OCI-LY1 (cell line): Measurements from ENCODE around the gene CNTNAP2.

Source experiments
- H2AFZ ChIP-seq: fragments of 200-600 bp; sonication (generic), shearing (Covaris generic); 2 replicates; pipeline ENCODE4 v1.6.0; 2014; ENCODE audit warnings: antibody characterized with exemption, mild to moderate bottlenecking, low read length
- H3F3A ChIP-seq: fragments of 200-600 bp; sonication (generic), shearing (Covaris generic); 2 replicates; pipeline ENCODE4 v1.6.0; 2014; ENCODE audit warnings: mild to moderate bottlenecking, antibody characterized with exemption, low read length, moderate library complexity; ENCODE audit not compliant: insufficient read depth
- H3K27ac ChIP-seq: fragments of 200-600 bp; sonication (generic); 2 replicates; pipeline ENCODE4 v1.5.1; 2014; ENCODE audit warnings: low read length, mixed run types, mild to moderate bottlenecking, low read depth; ENCODE audit not compliant: poor library complexity, severe bottlenecking
- H3K27me3 ChIP-seq: fragments of 200-600 bp; sonication (generic); 2 replicates; pipeline ENCODE4 v1.6.0; 2014; ENCODE audit warnings: antibody characterized with exemption, mild to moderate bottlenecking, low read length, moderate library complexity; ENCODE audit not compliant: insufficient read depth
- H3K36me3 ChIP-seq: fragments of 200-600 bp; sonication (generic); 2 replicates; pipeline ENCODE4 v1.6.1; 2014; ENCODE audit warnings: mild to moderate bottlenecking, antibody characterized with exemption, low read length, moderate library complexity, mixed read lengths; ENCODE audit not compliant: insufficient read depth
- H3K4me1 ChIP-seq: fragments of 200-600 bp; sonication (generic); 2 replicates; pipeline ENCODE4 v1.5.1; 2014; ENCODE audit warnings: mild to moderate bottlenecking, low read length, moderate library complexity; ENCODE audit not compliant: insufficient read depth, severe bottlenecking
- H3K4me2 ChIP-seq: fragments of 200-600 bp; sonication (generic), shearing (Covaris generic); 2 replicates; pipeline ENCODE4 v1.6.1; 2014; ENCODE audit warnings: low read length
- H3K4me3 ChIP-seq: fragments of 200-600 bp; sonication (generic); 2 replicates; pipeline ENCODE4 v1.5.1; 2014; ENCODE audit warnings: low read length, low read depth, mild to moderate bottlenecking, mixed read lengths; ENCODE audit not compliant: poor library complexity, severe bottlenecking
- H3K79me2 ChIP-seq: fragments of 200-600 bp; shearing (Covaris generic); 2 replicates; pipeline ENCODE4 v1.6.1; 2016; ENCODE audit warnings: mixed run types, low read length, mixed read lengths; ENCODE audit not compliant: insufficient read depth
- H3K9ac ChIP-seq: fragments of 200-600 bp; sonication (generic), shearing (Covaris generic); 2 replicates; pipeline ENCODE4 v1.6.1; 2014; ENCODE audit warnings: mild to moderate bottlenecking, low read length, mixed read lengths
- H3K9me2 ChIP-seq: fragments of 200-600 bp; sonication (generic), shearing (Covaris generic); 2 replicates; pipeline ENCODE4 v1.6.1; 2014; ENCODE audit warnings: low read depth, mild to moderate bottlenecking, low read length, mixed read lengths
- H3K9me3 ChIP-seq: fragments of 200-600 bp; shearing (Covaris generic); 2 replicates; pipeline ENCODE4 v1.6.1; 2014; ENCODE audit warnings: low read length, mixed read lengths
- H4K20me1 ChIP-seq: fragments of 200-600 bp; sonication (generic), shearing (Covaris generic); 2 replicates; pipeline ENCODE4 v1.6.0; 2016; ENCODE audit warnings: mild to moderate bottlenecking, low read length; ENCODE audit not compliant: insufficient read depth
- CTCF ChIP-seq: fragments of 200-600 bp; sonication (generic), shearing (Covaris generic); IDR thresholded peaks from 2 replicates; pipeline ENCODE4 v1.5.1; 2017; ENCODE audit warnings: mild to moderate bottlenecking, antibody characterized with exemption, low read length, moderate library complexity, mixed read lengths
- EZH2 ChIP-seq: fragments of 200-600 bp; sonication (generic), shearing (Covaris generic); IDR thresholded peaks from 2 replicates; pipeline ENCODE4 v1.8.0; 2017; ENCODE audit warnings: borderline replicate concordance, mixed run types, mild to moderate bottlenecking, antibody characterized with exemption, low read length, moderate library complexity, mixed read lengths

Gene CNTNAP2

GRCh38 chr7:147804032-147804431, 1687.4 kb downstream of the CNTNAP2 start:
- H3K4me3 ChIP-seq = no peak overlapping the region
- H3K9me3 ChIP-seq = peaks cover 8% of the 10 kb centered on the region; the same call in 1 of the 2 replicates
- H3K27ac ChIP-seq = no peak overlapping the region
- H3K4me1 ChIP-seq = no peaks in the 10 kb centered on the region
- no peaks in the 10 kb centered on the region for H3K36me3 ChIP-seq
- H3K9me2 ChIP-seq = no peaks in the 10 kb centered on the region
- no peak for TF ChIP-seq EZH2
- no peak for TF ChIP-seq CTCF
- no peak overlapping the region for H3K4me2 ChIP-seq
- no peaks in the 10 kb centered on the region for H3K79me2 ChIP-seq
- no peak overlapping the region for H2AFZ ChIP-seq
- H3F3A ChIP-seq = no peaks in the 10 kb centered on the region
- H3K9ac ChIP-seq = no peak overlapping the region
- no peaks in the 10 kb centered on the region for H3K27me3 ChIP-seq
- no peaks in the 10 kb centered on the region for H4K20me1 ChIP-seq

GRCh38 chr7:147805996-147806576, 1689.5 kb downstream of the CNTNAP2 start:
- H3F3A ChIP-seq = no peaks in the 10 kb centered on the region

GRCh38 chr7:147809786-147810185, 1693.2 kb downstream of the CNTNAP2 start:
- no peaks in the 10 kb centered on the region for H3K4me1 ChIP-seq
- no peak overlapping the region for H3K9ac ChIP-seq
- peaks cover 8% of the 10 kb centered on the region; the same call in 1 of the 2 replicates for H3K9me3 ChIP-seq
- H3K9me2 ChIP-seq = no peaks in the 10 kb centered on the region
- no peak for TF ChIP-seq EZH2
- TF ChIP-seq CTCF = no peak
- no peak overlapping the region for H3K4me3 ChIP-seq
- no peak overlapping the region for H2AFZ ChIP-seq
- no peak overlapping the region for H3K27ac ChIP-seq
- no peaks in the 10 kb centered on the region for H3K79me2 ChIP-seq
- no peaks in the 10 kb centered on the region for H4K20me1 ChIP-seq
- no peaks in the 10 kb centered on the region for H3K27me3 ChIP-seq
- H3F3A ChIP-seq = no peaks in the 10 kb centered on the region
- H3K36me3 ChIP-seq = no peaks in the 10 kb centered on the region
- no peak overlapping the region for H3K4me2 ChIP-seq

More at GRCh38 chr7:147805996-147806576, 1689.5 kb downstream of the CNTNAP2 start:
- Histone ChIP-seq H3K9me2 (no peaks in the 10 kb centered on the region), H3K27ac (no peak overlapping the region), H3K4me2 (no peak overlapping the region), H4K20me1 (no peaks in the 10 kb centered on the region), H3K9ac (no peak overlapping the region), H2AFZ (no peak overlapping the region), H3K79me2 (no peaks in the 10 kb centered on the region), H3K36me3 (no peaks in the 10 kb centered on the region), H3K9me3 (peaks cover 8% of the 10 kb centered on the region; the same call in 1 of the 2 replicates), H3K27me3 (no peaks in the 10 kb centered on the region), H3K4me3 (no peak overlapping the region), H3K4me1 (no peaks in the 10 kb centered on the region)
- TF ChIP-seq EZH2 = no peak

GRCh38 chr7:147810269-147810668, 1693.7 kb downstream of the CNTNAP2 start:
- no peaks in the 10 kb centered on the region for H3K79me2 ChIP-seq
- H4K20me1 ChIP-seq = no peaks in the 10 kb centered on the region
- no peak overlapping the region for H3K27ac ChIP-seq
- no peak overlapping the region for H3K9ac ChIP-seq
- H3K9me2 ChIP-seq = no peaks in the 10 kb centered on the region
- no peaks in the 10 kb centered on the region for H3K27me3 ChIP-seq
- no peak overlapping the region for H2AFZ ChIP-seq
- no peak overlapping the region for H3K4me3 ChIP-seq
- no peaks in the 10 kb centered on the region for H3F3A ChIP-seq
- no peak overlapping the region for H3K4me2 ChIP-seq
- TF ChIP-seq EZH2 (no peak), CTCF (no peak)
- H3K36me3 ChIP-seq = no peaks in the 10 kb centered on the region
- peaks cover 8% of the 10 kb centered on the region; the same call in 1 of the 2 replicates for H3K9me3 ChIP-seq
- no peaks in the 10 kb centered on the region for H3K4me1 ChIP-seq
